T-cell (primary cell): ENCODE measurements around the gene RICTOR. TPM values are rescaled to one million over a fixed set of nuclear protein-coding genes. Genes with fewer than 3 reads are reported as not detected.

Experiments
- ATAC-seq, 4 experiments: fragments of 200-7000 bp in 3 of 4; fragments of 150-1000 bp in 1 of 4; cut with Tn5 transposase; replicated peaks in 1 of 4; 1 replicate in 3 of 4; 2 replicates in 1 of 4; pipeline ENCODE4 v1.10.0; 2021; ENCODE audit warnings: moderate library complexity in 3 of 4, mild to moderate bottlenecking in 2 of 4, moderate number of reproducible peaks in 1 of 4
- CTCF ChIA-PET, 2 donors: fragments of 300-600 bp; sonication (Branson Sonifier 250); formaldehyde crosslinking; loops; one replicate each; lab custom pipeline; 2022; ENCODE audit warnings: antibody characterized with exemption in 2 of 2; lab: Charles Lee
- POLR2A ChIA-PET, 2 donors: fragments of 300-600 bp; sonication (Branson Sonifier 250); formaldehyde crosslinking; loops; one replicate each; lab custom pipeline; 2022; ENCODE audit warnings: antibody characterized with exemption in 2 of 2; lab: Charles Lee
- DNase-seq, 35 experiments: peaks; one replicate each; pipeline versions ENCODE4 v3.0.0 to v3.0.0-alpha.2; 2013 to 2023
- H3K27ac ChIP-seq: one replicate; pipeline ENCODE4 v1.5.1; 2013; ENCODE audit warnings: low read length
- H3K27me3 ChIP-seq, 2 experiments: replicated peaks in 1 of 2; 1 replicate in 1 of 2; 2 replicates in 1 of 2; pipeline versions ENCODE4 v1.6.1 to v1.7.0; 2013; ENCODE audit warnings: low read length in 1 of 2, mixed read lengths in 1 of 2; ENCODE audit not compliant: control insufficient read depth in 2 of 2, insufficient read depth in 2 of 2; ENCODE audit errors: extremely low read depth in 1 of 2
- H3K36me3 ChIP-seq, 2 donors: 1 replicate in 1 of 2; 2 replicates in 1 of 2; pipeline versions ENCODE4 v1.6.1 to v1.7.0; 2013; ENCODE audit warnings: low read length in 1 of 2; ENCODE audit not compliant: control insufficient read depth in 2 of 2, insufficient read depth in 1 of 2; ENCODE audit errors: extremely low read depth in 1 of 2
- H3K4me1 ChIP-seq, 2 experiments: 1 replicate in 1 of 2; 2 replicates in 1 of 2; pipeline versions ENCODE4 v1.6.1 to v1.7.0; 2013; ENCODE audit warnings: low read length in 2 of 2, mixed read lengths in 1 of 2; ENCODE audit not compliant: insufficient read depth in 2 of 2, control insufficient read depth in 1 of 2; ENCODE audit errors: extremely low read depth in 1 of 2
- H3K4me3 ChIP-seq, 2 donors: 1 replicate in 1 of 2; 2 replicates in 1 of 2; pipeline versions ENCODE4 v1.5.1 to v1.7.0; 2013; ENCODE audit warnings: mild to moderate bottlenecking in 2 of 2, low read length in 1 of 2, moderate library complexity in 1 of 2; ENCODE audit not compliant: control insufficient read depth in 1 of 2; ENCODE audit errors: extremely low read depth in 1 of 2
- H3K9me3 ChIP-seq: 2 replicates; pipeline ENCODE4 v1.7.0; 2013
- H3K27ac Mint-ChIP-seq, 2 donors: one replicate each; pipeline ENCODE4 v1.8.0; 2020 to 2021; ENCODE audit warnings: mild to moderate bottlenecking in 2 of 2, mixed read lengths in 2 of 2
- H3K27me3 Mint-ChIP-seq, 2 donors: one replicate each; pipeline ENCODE4 v1.8.0; 2021 to 2022; ENCODE audit warnings: mixed read lengths in 2 of 2
- H3K36me3 Mint-ChIP-seq: one replicate; pipeline ENCODE4 v1.8.0; 2021; ENCODE audit warnings: mixed read lengths
- H3K4me1 Mint-ChIP-seq, 3 donors: one replicate each; pipeline ENCODE4 v1.8.0; 2020 to 2022; ENCODE audit warnings: mixed read lengths in 3 of 3, mild to moderate bottlenecking in 1 of 3
- H3K4me3 Mint-ChIP-seq, 3 donors: one replicate each; pipeline ENCODE4 v1.8.0; 2020 to 2022; ENCODE audit warnings: mild to moderate bottlenecking in 3 of 3, mixed read lengths in 3 of 3, moderate library complexity in 3 of 3
- H3K9me3 Mint-ChIP-seq, 3 donors: one replicate each; pipeline ENCODE4 v1.8.0; 2020 to 2022; ENCODE audit warnings: mixed read lengths in 3 of 3
- WGBS: methylation state at CpG from one replicate; pipeline ENCODE4 v1.1.5; 2013; ENCODE audit warnings: missing lambda C conversion rate; ENCODE audit not compliant: insufficient coverage; 5-methylcytosine and 5-hydroxymethylcytosine counted together
- total RNA-seq, 35 experiments: library from RNA in 6 of 35; stranded (reverse) in 6 of 35; fragments of 120-200 nt in 1 of 35; gene quantifications; one replicate each; pipeline versions ENCODE4 v1.2.1 to v1.2.4 and lab custom pipeline; 2013 to 2026

Gene RICTOR
- total RNA-seq, 5 donors from 2014 or later (not counting 1 experiment from before 2014, with no cell fraction given) = 68.5 to 85.8 (median 74.8) TPM

DNA sequence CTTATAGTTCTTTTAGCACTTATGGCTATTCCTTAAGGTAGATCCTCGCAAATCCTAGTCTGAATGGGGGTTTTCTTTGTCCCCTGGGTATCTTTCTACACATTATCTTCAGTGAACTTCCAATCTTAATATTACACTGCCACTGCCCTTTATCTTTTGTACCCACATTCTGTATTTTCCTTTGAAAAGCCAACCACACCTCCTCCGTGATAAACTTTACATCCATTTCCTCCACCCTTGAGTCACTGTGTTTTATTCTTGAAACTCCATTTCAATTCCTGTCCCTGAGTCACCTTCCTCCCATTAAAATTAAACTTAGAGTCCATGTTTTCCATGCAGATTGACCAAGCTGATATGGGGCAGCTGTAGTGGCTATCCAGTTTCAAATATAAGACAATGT lies 43.2 kb upstream of the RICTOR start:
- Histone ChIP-seq H3K27me3 (no peaks in the 10 kb centered on the region), H3K4me1 (no peaks in the 10 kb centered on the region), H3K9me3 (no peaks in the 10 kb centered on the region), H3K36me3 (peaks cover 4 to 87% of the 10 kb centered on the region in 2 donors), H3K4me3 (no peak overlapping the region), H3K27ac (no peak overlapping the region)
- no peaks in the 10 kb centered on the region for H3K9me3 Mint-ChIP-seq
- WGBS = 56% methylated on average over 1 of the region's 2 CpGs
- H3K4me1 Mint-ChIP-seq = peaks cover 33 to 44% (median 37%) of the 10 kb centered on the region in 3 donors
- no peak overlapping the region for H3K4me3 Mint-ChIP-seq
- ChIA-PET CTCF (interaction anchor here in 1 of 2 donors (0.5 kb wide), 1 partner anchor 124 kb away, joined by 3 read pairs; no protein-coding TSS in a partner anchor), POLR2A (no interaction called here)
- H3K36me3 Mint-ChIP-seq = peaks cover 60% of the 10 kb centered on the region
- no peaks in the 10 kb centered on the region for H3K27me3 Mint-ChIP-seq
- DNase-seq (no peak), ATAC-seq (no peak)
- H3K27ac Mint-ChIP-seq = peak overlapping the region; percentile 68 to 81

GRCh38 chr5:39116344-39117170 lies 42.4 kb upstream of the RICTOR start:
- H3K4me1 ChIP-seq = no peaks in the 10 kb centered on the region
- Mint-ChIP-seq H3K27me3 (no peaks in the 10 kb centered on the region), H3K4me1 (peaks cover 29 to 44% (median 30%) of the 10 kb centered on the region in 3 donors), H3K36me3 (peaks cover 53% of the 10 kb centered on the region), H3K9me3 (no peaks in the 10 kb centered on the region), H3K27ac (peak overlapping the region; percentile 84 to 86), H3K4me3 (no peak overlapping the region)
- peaks cover 4 to 79% of the 10 kb centered on the region in 2 donors for H3K36me3 ChIP-seq
- DNase-seq (no peak), ATAC-seq (no peak)
- CTCF ChIA-PET = interaction anchor here in 1 of 2 donors (1.1 kb wide), 1 partner anchor 36 kb away, joined by 3 read pairs; no protein-coding TSS in a partner anchor
- H3K4me3 ChIP-seq = no peak overlapping the region
- H3K27me3 ChIP-seq = no peaks in the 10 kb centered on the region
- no CpG with 5 or more reads among the region's 3 CpGs for WGBS
- POLR2A ChIA-PET = interaction anchor here in 1 of 2 donors (0.5 kb wide), 1 partner anchor 30 kb away, joined by 3 read pairs; no protein-coding TSS in a partner anchor
- no peaks in the 10 kb centered on the region for H3K9me3 ChIP-seq
- H3K27ac ChIP-seq = no peak overlapping the region

DNA sequence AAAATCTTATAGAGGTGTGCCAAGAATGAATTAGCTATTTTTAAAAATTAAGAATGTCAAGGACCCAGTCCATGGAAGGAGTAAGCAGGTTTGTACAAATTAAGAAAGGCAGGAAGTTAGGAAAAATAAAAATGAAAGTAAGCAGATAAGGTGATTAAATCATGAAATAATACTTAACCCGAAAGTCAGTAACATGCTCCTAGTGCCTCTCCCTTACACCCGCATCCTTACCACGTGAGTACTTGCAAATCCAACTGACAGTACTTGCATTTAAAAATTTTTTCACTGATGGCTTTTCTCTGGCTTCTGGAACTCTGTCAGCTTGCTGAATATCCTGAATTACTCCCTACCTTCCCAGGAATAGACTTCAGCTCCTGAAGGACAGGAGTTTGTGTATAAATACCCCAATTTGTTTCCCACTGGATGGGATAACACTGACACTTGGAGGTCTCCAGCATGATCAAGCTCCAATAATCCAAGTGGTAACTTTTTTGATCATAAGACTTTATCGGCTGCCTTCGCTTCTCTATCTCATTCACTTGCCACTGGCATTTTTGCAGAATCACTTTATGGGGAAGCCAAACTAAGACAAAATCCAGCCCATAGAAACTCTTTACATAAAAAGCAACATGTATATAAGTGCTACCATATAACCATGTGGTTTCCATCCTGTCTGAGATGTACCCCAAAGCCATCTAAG lies 41.6 kb upstream of the RICTOR start:
- H3K4me3 Mint-ChIP-seq = no peak overlapping the region
- Histone ChIP-seq H3K27ac (no peak overlapping the region), H3K4me3 (no peak overlapping the region), H3K36me3 (peaks cover 4 to 76% of the 10 kb centered on the region in 2 donors), H3K4me1 (no peaks in the 10 kb centered on the region), H3K9me3 (no peaks in the 10 kb centered on the region), H3K27me3 (no peaks in the 10 kb centered on the region)
- H3K9me3 Mint-ChIP-seq = no peaks in the 10 kb centered on the region
- peak overlapping the region; percentile 84 to 86 for H3K27ac Mint-ChIP-seq
- no peak for DNase-seq
- CTCF ChIA-PET = interaction anchor here (0.6 to 1.1 kb wide), 2 partner anchors 35 to 167 kb away, joined by 3 read pairs; no protein-coding TSS in a partner anchor
- no peaks in the 10 kb centered on the region for H3K27me3 Mint-ChIP-seq
- WGBS = 87% methylated on average over 3 of the region's 5 CpGs
- ATAC-seq = no peak
- H3K36me3 Mint-ChIP-seq = peaks cover 53% of the 10 kb centered on the region
- POLR2A ChIA-PET = no interaction called here
- H3K4me1 Mint-ChIP-seq = peaks cover 29 to 46% (median 30%) of the 10 kb centered on the region in 3 donors

DNA sequence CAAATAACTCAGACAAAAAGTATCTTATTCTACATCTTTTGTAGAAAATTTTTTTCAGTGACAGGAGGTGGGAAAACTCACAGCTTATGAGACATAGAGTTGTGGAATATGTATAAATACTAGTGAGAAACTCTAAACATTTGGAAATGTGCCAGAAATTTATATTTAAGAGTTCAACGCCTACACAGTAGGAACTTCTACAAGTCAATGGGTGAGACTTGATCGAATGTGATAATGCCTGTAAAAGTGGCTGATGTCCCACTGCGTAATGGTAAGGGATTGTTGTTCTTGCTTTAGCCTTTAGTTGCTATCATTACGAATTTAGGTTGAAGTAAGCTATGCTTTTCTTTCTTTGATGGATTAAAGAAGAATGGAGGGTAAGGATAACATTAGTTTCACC lies 40.0 kb upstream of the RICTOR start:
- peaks cover 58% of the 10 kb centered on the region for H3K36me3 Mint-ChIP-seq
- ATAC-seq (no peak), DNase-seq (no peak)
- H3K9me3 Mint-ChIP-seq = no peaks in the 10 kb centered on the region
- POLR2A ChIA-PET = interaction anchor here (0.6 to 0.7 kb wide), 2 partner anchors 18 to 33 kb away, joined by 3 read pairs; no protein-coding TSS in a partner anchor
- H3K9me3 ChIP-seq = no peaks in the 10 kb centered on the region
- no peaks in the 10 kb centered on the region for H3K4me1 ChIP-seq
- CTCF ChIA-PET = no interaction called here
- WGBS = 100% methylated on average over 4 of the region's 4 CpGs
- H3K4me3 Mint-ChIP-seq = no peak overlapping the region
- no peaks in the 10 kb centered on the region for H3K27me3 Mint-ChIP-seq
- peak overlapping the region; percentile 67 to 82 for H3K27ac Mint-ChIP-seq
- H3K4me3 ChIP-seq = no peak overlapping the region
- H3K36me3 ChIP-seq = peaks cover 7 to 79% of the 10 kb centered on the region in 2 donors
- H3K4me1 Mint-ChIP-seq = peaks cover 27 to 51% (median 34%) of the 10 kb centered on the region in 3 donors
- no peaks in the 10 kb centered on the region for H3K27me3 ChIP-seq
- no peak overlapping the region for H3K27ac ChIP-seq

- peak overlapping the region; percentile 39 to 50 for H3K27ac Mint-ChIP-seq
- Histone ChIP-seq H3K9me3 (no peaks in the 10 kb centered on the region), H3K27me3 (no peaks in the 10 kb centered on the region), H3K4me1 (no peaks in the 10 kb centered on the region), H3K4me3 (no peak overlapping the region), H3K36me3 (peaks cover 7 to 80% of the 10 kb centered on the region in 2 donors), H3K27ac (no peak overlapping the region)
- H3K9me3 Mint-ChIP-seq = no peaks in the 10 kb centered on the region
- no peak for DNase-seq
- H3K4me3 Mint-ChIP-seq = no peak overlapping the region
- CTCF ChIA-PET = no interaction called here
- no peak for ATAC-seq
- no peaks in the 10 kb centered on the region for H3K27me3 Mint-ChIP-seq
- H3K4me1 Mint-ChIP-seq = peaks cover 27 to 53% (median 34%) of the 10 kb centered on the region in 3 donors
- POLR2A ChIA-PET = interaction anchor here (0.7 to 1.4 kb wide), 2 partner anchors 33 to 34 kb away, joined by 3 read pairs; no protein-coding TSS in a partner anchor
- peaks cover 63% of the 10 kb centered on the region for H3K36me3 Mint-ChIP-seq
- no CpG with 5 or more reads among the region's 4 CpGs for WGBS
Observed at GRCh38 chr5:39113354-39113953, 39.3 kb upstream of the RICTOR start.

GRCh38 chr5:39109606-39110005 lies 35.4 kb upstream of the RICTOR start:
- ATAC-seq = no peak
- H3K36me3 Mint-ChIP-seq = peaks cover 54% of the 10 kb centered on the region
- no peaks in the 10 kb centered on the region for H3K27me3 Mint-ChIP-seq

More at GRCh38 chr5:39109606-39110005, 35.4 kb upstream of the RICTOR start:
- POLR2A ChIA-PET = interaction anchor here in 1 of 2 donors (0.8 kb wide), 1 partner anchor 11 kb away, joined by 3 read pairs; no protein-coding TSS in a partner anchor
- H3K27ac Mint-ChIP-seq = peak overlapping the region; percentile 16 to 56
- Histone ChIP-seq H3K4me1 (no peaks in the 10 kb centered on the region), H3K36me3 (peaks cover 3 to 68% of the 10 kb centered on the region in 2 donors), H3K27me3 (no peaks in the 10 kb centered on the region), H3K4me3 (no peak overlapping the region), H3K9me3 (no peaks in the 10 kb centered on the region), H3K27ac (no peak overlapping the region)
- H3K4me1 Mint-ChIP-seq = peaks cover under 1 to 18% (median 5%) of the 10 kb centered on the region in 3 donors
- H3K4me3 Mint-ChIP-seq = no peak overlapping the region
- no peak for DNase-seq
- H3K9me3 Mint-ChIP-seq = no peaks in the 10 kb centered on the region
- no CpG with 5 or more reads among the region's 2 CpGs for WGBS
- CTCF ChIA-PET = no interaction called here
